ENCODE measurements around the gene OTUD5.

OTUD5 gene

GRCh38 chrX:48936429-48937053 is 20.9 kb downstream of the OTUD5 start:
- no peak for DNase-seq (ENCODE audit: low spot score)

GRCh38 chrX:48935301-48935670 is 22.1 kb downstream of the OTUD5 start:
- no peak for DNase-seq (ENCODE audit: low spot score)

GRCh38 chrX:48934581-48935300 is 22.7 kb downstream of the OTUD5 start:
- no peak for DNase-seq (ENCODE audit: low spot score)

GRCh38 chrX:48933757-48934156 is 23.6 kb downstream of the OTUD5 start:
- DNase-seq (ENCODE audit: low spot score): no peak

GRCh38 chrX:48927736-48928382 is 29.5 kb downstream of the OTUD5 start:
- no peak for DNase-seq (ENCODE audit: low spot score)

GRCh38 chrX:48927123-48927522 is 30.3 kb downstream of the OTUD5 start:
- DNase-seq (ENCODE audit: low spot score): no peak

GRCh38 chrX:48924270-48924669 is 33.1 kb downstream of the OTUD5 start:
- DNase-seq (ENCODE audit: low spot score): no peak

- DNase-seq (ENCODE audit: low spot score): no peak
These were observed 33.6 kb downstream of the OTUD5 start for GRCh38 chrX:48923771-48924170.

- DNase-seq (ENCODE audit: low spot score): no peak
These were observed 36.7 kb downstream of the OTUD5 start for GRCh38 chrX:48920718-48921104.

GRCh38 chrX:48919947-48920717 is 37.3 kb downstream of the OTUD5 start:
- DNase-seq (ENCODE audit: low spot score): no peak

GRCh38 chrX:48919360-48919841 is 38.0 kb downstream of the OTUD5 start:
- no peak for DNase-seq (ENCODE audit: low spot score)

- peak; percentile 74 for DNase-seq (ENCODE audit: low spot score)
These were observed 38.6 kb downstream of the OTUD5 start, which contains the start of gene PIM2 for GRCh38 chrX:48918643-48919340. Gene PIM2 (minus strand): TSS chrX:48919024. CDS start chrX:48918834, 190 bp downstream.

- DNase-seq (ENCODE audit: low spot score): no peak
These were observed 39.1 kb downstream of the OTUD5 start for GRCh38 chrX:48918301-48918642.

GRCh38 chrX:48917139-48918001 is 40.0 kb downstream of the OTUD5 start:
- DNase-seq (ENCODE audit: low spot score): peak; percentile 85

GRCh38 chrX:48914593-48915493 is 42.6 kb downstream of the OTUD5 start:
- DNase-seq (ENCODE audit: low spot score): no peak

GRCh38 chrX:48913605-48914366 is 43.6 kb downstream of the OTUD5 start:
- DNase-seq (ENCODE audit: low spot score): no peak

GRCh38 chrX:48911412-48912182 is 45.8 kb downstream of the OTUD5 start, which contains the start of gene SLC35A2:
Gene SLC35A2 (minus strand): TSS chrX:48911646. CDS start chrX:48911636, 10 bp downstream.
- peak; percentile 85 for DNase-seq (ENCODE audit: low spot score)

- DNase-seq (ENCODE audit: low spot score): no peak
These were observed 46.4 kb downstream of the OTUD5 start for GRCh38 chrX:48910926-48911411.
